Erythroblast (primary cell): ENCODE measurements around the gene TNFRSF13B.
"Not testable (repeated sequence)": the region's sequence is repeated elsewhere in the genome, so short reads cannot be mapped to it uniquely, and the experiment has no call there.

ENCODE experiments used
- DNase-seq, 2 experiments: peaks; one replicate each; lab custom pipeline; 2025; lab: John Stamatoyannopoulos, UW
- GATA1 ChIP-seq: IDR thresholded peaks from 2 replicates; pipeline ENCODE4 v1.6.1; 2011; ENCODE audit warnings: low read depth, mild to moderate bottlenecking, control low read depth, low read length, moderate library complexity
- POLR2A ChIP-seq: IDR thresholded peaks from 2 replicates; pipeline ENCODE4 v1.6.1; 2011; ENCODE audit warnings: mild to moderate bottlenecking, low read length

Gene TNFRSF13B

DNA sequence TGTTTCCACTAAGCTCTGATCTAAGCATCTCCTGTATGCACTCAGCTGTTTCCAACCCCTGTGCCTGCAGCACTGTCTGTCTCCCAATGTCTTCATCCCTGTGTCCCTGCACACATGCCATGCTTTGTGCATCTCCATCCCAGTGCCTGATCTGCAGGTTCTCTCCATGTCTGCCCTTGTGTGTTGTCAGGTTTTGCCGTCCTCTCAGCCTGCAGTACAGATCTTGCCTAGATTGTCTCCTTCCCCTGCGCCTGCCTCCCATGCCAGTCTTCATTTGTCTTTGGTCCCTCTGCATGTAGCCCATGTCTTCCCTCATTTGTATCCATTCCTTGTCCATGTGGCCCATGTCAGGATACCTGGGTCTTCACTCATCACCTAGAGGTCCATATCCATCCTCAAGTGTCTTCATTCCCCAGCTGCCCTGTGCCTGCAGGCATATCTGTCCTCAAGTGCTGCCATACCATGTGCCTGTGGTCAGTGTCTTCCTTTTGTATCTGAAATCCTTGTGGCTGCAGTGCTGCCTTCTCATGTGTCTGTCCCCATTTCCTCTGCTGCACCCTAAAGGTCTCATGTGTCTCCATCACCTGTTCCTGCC, 71.5 kb downstream of the TNFRSF13B start:
- no peak for TF ChIP-seq POLR2A
- TF ChIP-seq GATA1: no peak
- DNase-seq: no peak

DNA sequence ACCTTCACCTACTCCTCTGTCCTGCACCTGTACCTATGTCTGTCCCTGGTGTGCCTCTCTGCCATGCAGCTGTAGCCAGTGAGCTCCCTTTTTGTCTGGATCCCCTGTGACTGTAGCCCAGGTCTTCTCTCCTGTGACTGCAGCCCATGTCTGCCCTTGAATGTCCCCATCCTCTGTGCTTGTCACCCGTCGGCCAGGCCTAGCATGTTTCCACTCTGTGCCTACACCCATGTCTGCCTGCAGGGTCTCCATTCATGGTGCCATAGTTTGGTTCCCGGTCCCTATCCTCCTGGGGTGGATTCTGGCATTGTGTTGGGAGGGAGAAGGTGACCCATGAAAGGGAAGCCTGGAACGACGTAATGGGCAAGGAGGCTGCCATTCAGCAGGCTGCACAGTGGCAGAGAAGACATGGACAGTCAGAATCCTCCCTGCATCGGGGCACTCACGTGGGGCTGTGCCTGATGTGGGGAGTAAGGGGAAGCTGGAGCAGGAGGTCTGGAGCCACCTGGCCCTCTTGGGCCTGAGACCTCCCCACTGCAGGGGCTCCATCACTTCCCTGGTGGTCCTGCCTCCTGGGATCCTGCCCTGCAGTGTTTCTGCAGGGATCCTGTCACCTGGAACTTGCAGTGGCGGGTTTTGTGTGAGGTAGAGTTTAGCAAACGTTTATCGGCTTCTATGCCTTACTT, 74.6 kb downstream of the TNFRSF13B start:
- not testable (repeated sequence) for DNase-seq

DNA sequence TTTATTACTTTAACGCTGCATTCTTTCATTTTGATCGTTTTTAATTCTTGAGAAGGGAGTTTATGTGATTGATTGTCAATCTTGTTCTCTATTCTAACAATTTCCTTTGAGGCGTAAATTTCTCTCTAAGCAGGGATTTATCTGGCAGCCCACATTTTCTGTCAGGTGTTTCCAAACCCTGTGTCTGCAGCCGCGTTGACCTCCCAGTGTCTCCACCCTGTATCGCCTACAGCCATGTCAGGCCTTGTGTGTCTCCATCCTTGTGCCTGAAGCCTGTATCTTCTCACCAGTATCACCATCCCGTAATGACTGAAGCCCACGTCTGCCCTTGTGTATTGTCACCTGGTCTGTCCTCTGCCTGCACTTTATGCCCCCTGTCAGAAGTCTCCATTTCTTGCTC, 75.7 kb downstream of the TNFRSF13B start:
- not testable (repeated sequence) for DNase-seq

DNA sequence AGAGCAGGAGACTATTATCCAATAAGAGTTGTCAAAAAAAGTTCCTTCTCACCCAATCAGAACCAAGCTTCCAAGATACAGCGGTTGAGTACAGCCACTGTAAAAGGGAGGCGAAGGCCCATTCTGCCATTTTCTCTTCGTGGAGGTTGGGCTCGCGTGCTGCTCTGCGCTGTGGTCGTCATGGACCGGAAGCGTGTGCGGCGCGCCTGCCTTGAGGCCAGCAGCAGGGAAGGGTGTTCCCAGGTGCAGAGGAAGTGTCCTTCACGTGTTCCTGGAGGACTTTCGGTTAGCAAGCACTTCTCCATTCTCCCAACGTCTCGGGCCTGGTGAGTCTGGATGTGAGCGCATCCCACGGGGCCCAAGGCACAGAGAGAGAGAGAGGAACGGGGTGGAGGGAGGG, 78.4 kb downstream of the TNFRSF13B start:
- DNase-seq: not testable (repeated sequence)

DNA sequence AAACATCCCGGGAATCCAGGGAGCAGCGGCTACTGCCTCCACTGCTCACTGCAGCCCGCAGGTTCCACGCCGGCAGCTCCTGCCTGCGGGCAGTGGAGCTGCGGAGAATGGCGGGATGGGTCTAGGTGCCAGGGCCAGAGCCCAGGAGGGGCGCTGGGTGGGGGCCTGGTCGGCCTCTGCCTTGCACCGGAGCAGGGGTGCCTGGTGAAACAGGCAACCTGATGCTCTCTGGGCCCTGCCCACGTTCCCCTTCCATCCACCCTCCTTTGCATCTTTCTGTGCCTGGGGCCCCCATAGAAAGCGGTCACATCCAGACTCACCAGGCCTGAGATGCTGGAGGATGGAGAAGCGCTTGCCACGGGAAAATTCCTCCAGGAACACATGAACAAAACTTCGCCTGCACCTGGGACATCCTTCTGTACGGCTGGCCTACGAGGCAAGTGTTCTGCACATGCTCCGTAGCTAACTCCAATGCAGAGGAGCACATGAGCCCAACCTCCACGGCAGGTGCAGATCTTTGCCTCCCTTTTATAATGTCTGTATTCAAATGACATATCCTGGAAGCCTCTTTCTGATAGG, 79.0 kb downstream of the TNFRSF13B start:
- not testable (repeated sequence) for DNase-seq

DNA sequence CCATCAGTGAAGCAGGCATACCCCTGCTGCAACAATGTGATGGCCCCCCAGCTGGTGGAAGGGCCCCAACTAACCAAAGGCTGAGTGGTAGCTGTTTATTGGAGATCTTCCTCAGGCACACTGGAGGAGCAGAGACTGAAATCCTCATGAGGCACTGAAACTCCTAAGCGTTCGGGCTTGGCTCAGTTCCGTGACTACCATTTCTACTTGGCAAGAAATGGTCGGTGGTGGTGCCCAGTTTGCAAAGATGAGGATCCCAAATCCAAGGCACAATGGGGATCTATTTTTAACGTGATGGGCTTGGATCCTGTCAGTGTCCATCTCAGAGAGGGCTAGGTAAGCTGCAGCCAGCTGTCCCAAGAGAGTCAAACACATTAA, 82.8 kb downstream of the TNFRSF13B start:
- no peak for DNase-seq
- TF ChIP-seq POLR2A: no peak
- TF ChIP-seq GATA1: no peak
